DLD1 (cell line): ENCODE measurements around the gene INSRR.

Experiments used
- in situ Hi-C: cut with HindIII; loops from 2 replicates; pipeline ENCODE4 v1.10.0; 2017; ENCODE audit warnings: low sequenced_read_pairs

The INSRR gene

DNA sequence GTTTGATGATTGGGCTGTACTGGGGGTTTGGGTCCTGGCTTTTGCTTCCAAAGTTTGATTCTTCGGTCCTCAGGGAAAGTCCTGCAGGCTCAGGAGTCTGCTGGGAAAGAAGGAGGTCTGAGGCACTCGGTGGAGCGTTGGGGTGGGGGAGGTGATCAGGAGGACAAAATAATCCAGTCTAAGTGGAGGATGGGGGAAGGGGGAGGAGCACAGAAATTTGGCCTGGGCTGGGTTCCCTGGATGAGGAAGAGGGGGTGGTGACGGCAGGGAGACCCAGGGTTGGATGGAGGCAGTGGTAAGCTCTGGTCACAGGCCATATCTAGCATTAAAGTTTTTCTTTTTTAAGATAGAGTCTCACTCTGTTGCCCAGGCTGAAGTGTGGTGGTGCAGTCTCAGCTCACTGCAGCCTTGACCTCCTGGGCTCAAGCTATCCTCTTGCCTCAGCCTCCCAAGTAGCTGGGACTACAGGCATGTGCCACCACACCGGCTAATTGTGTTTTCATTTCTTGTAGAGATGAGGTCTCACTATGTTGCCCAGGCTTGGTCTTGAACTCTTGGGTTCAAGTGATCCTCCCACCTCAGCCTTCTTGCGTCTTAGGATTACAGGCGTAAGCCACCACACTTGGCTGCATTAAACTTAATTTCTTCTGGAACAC, 49.1 kb downstream of the INSRR start:
- in situ Hi-C loops: no loop called here

- in situ Hi-C loops: no loop called here
Observed at GRCh38 chr1:156809281-156809680, 49.6 kb downstream of the INSRR start.

DNA sequence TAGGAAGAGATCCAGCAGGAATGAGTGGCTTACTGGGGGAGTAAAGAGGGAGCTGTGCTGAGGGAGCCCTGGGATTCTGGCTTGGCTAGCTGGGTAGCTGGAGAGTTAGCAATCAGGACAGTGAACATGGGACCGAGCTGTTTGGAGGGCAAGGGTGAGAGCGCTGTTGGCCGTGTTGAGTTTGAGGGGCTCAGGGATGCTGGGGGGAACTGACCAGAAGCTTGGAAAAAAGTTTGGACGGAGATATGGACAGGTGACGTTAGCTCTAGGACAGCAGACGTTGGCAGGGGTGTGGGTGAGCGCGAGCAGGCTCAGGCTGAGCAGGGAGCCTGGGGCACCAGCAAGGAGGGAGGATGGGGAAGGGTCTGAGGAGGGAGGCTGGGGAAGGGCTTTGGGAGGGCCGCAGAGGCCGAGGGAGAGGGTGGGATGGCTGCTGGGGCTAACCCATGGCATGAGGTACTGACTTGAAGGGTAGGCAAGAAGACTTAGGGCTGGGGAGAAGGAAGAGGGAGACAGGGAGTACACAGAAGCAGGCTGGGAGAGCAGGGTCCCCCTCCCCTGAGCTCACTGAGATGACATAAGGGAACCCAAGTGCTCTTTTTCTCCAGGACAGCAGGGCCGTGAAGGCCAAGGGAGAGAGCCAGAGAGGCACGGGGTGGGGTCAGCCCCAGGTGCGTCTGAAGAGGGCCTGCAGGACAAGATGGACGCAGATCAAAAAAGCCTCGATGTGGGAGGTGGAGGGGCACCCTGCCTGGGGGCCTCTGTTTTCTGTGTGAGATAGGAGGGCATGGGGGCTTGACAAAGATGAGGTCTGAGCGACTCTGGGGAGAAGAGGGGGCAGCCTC, 50.5 kb downstream of the INSRR start:
- in situ Hi-C loops: no loop called here

DNA sequence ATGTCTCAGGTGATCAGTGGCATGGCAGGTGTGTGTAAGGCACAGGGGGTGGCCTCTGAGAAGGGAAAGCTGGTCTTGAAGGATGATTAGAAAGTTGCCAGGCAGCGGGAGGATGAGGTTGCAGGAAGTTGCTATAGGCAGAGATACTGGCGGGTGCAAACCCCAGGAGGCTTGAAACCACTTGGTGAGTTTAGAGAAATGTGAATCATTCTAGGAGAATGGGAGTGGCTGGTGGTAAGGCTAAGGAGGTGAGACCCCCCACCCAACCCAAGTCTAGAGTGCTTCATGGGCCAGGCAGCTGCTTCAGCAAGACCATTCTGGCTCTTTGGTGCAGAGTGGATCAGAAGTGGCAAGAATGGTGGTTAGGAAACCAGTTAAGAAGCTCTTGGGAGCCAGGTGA, 51.3 kb downstream of the INSRR start:
- in situ Hi-C loops: no loop called here

GRCh38 chr1:156806512-156807440, 52.1 kb downstream of the INSRR start:
- in situ Hi-C loops: no loop called here

GRCh38 chr1:156805766-156806511, 53.0 kb downstream of the INSRR start:
- in situ Hi-C loops: no loop called here

GRCh38 chr1:156804572-156805243, 54.2 kb downstream of the INSRR start:
- in situ Hi-C loops: no loop called here

- in situ Hi-C loops: no loop called here
Observed at GRCh38 chr1:156804026-156804425, 54.9 kb downstream of the INSRR start.

- in situ Hi-C loops: no loop called here
Observed at GRCh38 chr1:156803086-156803851, 55.6 kb downstream of the INSRR start.

DNA sequence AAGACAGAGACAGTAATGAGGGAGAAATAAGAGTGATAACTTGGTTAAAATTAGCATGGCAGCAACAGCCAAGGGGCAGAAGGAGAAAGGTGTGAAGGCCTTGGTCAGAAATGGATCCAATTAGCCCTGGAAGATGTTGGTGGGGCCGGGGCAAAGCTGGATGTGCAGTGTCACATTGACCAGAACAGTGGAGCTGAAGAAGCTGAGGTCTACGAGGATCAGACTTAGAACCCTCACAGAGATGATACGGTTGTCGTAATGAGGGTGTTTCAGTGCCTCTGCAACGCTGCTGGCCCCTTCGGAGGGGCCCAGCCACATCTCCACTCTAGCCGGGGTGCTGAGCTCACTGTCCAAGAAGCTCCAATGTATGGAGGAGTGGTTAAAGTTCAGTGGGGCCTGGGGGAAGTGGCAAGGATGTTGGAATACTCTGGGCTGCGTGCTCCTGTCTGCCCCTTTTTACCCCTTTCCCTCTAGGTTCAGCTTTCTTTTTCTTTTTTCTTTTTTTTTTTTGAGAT, 56.4 kb downstream of the INSRR start:
- in situ Hi-C loops: no loop called here

DNA sequence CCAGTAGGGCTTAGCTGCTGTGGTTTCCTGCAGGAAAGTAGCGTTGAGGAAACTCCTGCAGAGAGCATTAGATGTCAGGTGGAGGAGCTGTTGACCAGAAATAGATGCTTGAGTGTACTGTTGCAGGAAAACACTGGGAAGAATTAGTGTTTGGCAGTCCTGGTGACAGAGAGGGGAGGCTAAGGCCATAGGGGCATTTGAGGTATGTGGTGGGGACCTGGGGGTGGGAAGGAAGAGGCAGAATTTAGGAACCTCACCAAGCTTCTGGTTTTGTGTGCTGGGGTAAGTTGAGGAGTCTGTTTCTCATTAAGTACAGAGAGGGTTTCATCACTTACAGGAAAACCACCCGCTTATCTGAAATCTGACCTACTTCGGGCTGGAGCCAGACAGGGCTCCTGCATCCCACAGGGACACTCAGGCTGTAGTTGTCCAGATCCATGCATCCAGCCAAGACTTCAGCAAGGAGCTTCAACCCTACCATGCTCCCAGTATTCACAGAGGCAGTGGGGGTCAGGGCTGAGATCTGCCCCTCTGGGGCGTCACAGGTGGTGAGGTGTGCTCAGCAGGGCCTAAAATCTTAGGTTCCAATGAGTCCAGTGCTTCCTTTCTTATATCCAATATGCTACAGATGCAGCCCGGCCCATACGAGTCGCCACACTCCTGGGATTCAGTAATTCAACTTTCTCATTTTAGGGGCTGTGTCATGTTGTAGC, 57.4 kb downstream of the INSRR start:
- in situ Hi-C loops: no loop called here

DNA sequence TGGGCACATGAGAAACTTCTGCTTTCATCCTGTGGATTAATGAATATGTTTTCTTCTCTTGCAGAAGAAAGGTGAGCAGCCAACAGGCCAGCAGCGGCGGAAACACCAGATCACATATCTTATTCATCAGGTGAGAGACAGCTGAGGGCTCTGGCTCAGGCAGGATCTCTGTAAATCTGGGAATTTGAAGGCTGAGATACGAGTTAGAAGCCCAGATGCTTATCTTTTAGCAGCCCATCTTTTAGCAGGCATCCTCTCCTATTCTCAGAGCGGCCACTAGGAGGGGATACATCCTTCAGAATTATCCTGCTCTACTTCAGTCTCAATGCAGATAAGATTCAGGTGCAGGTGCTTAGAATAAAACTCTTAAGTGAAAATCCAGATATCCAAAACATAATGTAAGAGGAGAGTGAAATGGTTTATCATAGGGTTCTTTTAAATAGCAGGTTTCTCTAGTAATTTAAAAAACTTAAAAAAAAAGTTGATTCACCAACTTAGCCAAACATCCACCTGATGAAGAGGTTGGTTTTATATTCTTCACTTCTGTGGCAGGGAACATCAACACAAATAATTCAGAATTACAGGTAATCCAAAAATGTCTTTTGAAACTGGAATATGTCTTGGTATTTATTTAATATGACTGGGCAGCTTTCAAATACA, 61.6 kb downstream of the INSRR start:
- in situ Hi-C loops: loop anchor here (10.0 kb wide), 1 partner anchor 47 kb away; no protein-coding TSS in a partner anchor

DNA sequence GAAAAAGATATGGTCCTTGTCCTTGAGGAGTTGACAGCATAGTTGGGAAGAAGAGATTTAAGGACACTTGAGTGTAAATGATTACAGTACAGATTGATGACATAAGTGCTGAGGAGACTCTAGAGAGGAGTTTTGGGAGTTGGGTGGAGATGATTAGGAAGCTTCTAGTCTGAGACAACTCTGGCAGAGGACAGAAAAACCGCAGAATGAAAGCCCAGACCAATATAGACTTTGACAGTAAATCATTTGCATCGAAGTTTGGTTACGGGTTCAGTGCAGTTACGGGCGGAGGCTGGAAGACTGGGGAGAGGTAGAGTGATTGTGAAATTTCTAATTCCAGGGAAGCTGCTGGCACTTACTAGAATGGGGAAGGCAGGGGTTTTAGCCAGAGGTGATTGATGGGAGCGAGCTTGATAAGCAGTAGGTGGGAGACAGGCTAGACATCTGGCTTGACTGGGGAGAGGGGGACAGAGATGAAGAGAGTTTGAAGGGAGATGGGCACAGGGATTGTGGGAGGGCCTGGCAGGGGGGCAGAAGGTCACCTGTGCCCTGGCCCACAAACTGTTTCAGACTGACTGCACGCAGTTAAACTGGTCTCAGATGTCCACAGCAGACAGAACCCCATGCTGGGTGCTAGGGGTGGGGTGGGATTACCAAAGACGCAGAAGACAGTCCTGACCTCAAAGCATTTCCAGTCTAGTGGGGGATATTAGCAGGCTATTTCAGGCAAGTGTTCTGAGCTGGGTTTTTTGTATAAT, 62.4 kb downstream of the INSRR start:
- in situ Hi-C loops: loop anchor here (10.0 kb wide), 1 partner anchor 48 kb away; no protein-coding TSS in a partner anchor

- in situ Hi-C loops: loop anchor here (10.0 kb wide), 1 partner anchor 49 kb away; no protein-coding TSS in a partner anchor
Observed at GRCh38 chr1:156795787-156796186, 63.1 kb downstream of the INSRR start.

DNA sequence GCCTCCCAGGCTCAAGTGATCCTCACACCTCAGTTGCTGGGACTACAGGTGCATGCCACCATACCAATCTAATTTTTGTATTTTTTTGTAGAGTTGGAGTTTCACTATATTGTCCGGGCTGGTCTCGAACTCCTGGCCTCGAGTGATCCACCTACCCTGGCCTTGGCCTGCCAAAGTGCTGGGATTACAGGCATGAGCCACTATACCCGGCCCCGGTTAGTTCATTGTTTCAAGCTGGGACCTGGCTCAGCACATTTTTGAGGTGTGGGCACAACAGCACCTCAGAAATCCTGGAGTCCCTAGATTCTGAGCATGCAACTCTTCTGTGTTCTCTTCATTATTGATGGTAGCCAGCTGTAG, 63.6 kb downstream of the INSRR start:
- in situ Hi-C loops: loop anchor here (10.0 kb wide), 1 partner anchor 49 kb away; no protein-coding TSS in a partner anchor

- in situ Hi-C loops: loop anchor here (10.0 kb wide), 1 partner anchor 50 kb away; no protein-coding TSS in a partner anchor
Observed at GRCh38 chr1:156794506-156795373, 64.2 kb downstream of the INSRR start.
